Tongue (tissue), 2 donors: Measurements from ENCODE around the gene ALS2CL. TPM values are rescaled to one million over a fixed set of nuclear protein-coding genes. Genes with fewer than 3 reads are reported as not detected.

ENCODE experiments used
- DNase-seq: peaks from one replicate; pipeline ENCODE4 v3.0.0-alpha.2; 2015
- total RNA-seq: library from RNA; depleted of rRNA; stranded (reverse); fragments of >200 nt; gene quantifications from one replicate; pipeline ENCODE4 v1.2.3, GENCODE V29; 2014

Gene ALS2CL
- total RNA-seq, 1 donor from 2014 or later, result 39.8 TPM

DNA sequence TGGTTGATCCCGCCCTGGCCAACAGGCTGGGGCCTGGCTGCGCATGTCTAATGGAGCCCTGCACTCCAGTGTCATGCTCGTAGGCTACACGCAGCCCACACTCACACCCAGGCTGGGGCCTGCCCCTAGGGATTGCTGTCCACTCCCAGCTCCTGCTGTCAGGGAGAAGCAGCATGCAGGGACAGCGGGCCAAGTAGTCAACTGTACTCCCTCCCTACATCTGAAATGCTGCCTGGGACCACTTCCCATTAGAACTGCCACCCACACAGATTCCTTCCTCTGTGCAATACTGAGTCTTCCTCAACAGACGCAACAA is 16.1 kb downstream of the ALS2CL start:
- DNase-seq, result peak; percentile 54

DNA sequence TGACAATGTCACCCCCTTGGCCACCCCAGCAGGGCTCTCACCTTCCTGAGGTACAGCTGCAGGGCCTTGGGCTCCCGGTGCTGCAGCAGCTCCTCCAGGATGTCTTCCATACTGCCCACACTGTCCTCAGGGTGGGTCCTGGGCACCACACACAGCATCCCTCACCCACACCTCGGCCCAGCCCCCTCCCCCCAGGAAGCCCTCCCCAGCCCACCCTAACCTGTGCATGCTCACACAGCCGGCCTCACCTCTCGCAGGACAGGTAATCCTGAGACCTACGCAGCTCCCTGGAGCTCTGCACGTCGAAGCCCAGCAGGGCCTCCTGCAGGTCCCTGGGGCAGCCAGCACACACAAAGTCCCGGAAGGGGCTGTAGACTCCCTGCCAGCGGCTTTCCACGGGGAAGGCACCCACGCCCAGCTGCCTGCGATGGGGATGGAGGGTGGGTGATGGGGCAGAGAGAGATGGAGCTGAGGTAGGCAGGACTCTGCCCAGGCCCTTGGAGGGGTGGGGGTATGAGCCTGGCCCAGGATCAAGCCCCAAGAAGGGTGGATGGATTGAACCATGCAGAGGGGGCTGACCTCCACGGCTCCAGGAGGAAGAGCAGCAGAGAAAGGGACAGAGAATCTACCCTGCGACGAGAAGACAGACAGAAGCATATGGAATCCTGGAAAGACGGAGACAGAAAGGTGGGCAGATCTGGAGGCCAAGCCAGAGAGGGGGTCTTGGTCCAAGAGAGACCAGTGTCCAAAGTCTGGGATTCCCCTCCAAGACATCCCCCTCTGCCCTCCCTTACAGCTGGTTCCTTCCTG is 16.7 kb downstream of the ALS2CL start:
- DNase-seq, result no peak

GRCh38 chr3:46675843-46676567 is 17.5 kb downstream of the ALS2CL start:
- no peak for DNase-seq

DNA sequence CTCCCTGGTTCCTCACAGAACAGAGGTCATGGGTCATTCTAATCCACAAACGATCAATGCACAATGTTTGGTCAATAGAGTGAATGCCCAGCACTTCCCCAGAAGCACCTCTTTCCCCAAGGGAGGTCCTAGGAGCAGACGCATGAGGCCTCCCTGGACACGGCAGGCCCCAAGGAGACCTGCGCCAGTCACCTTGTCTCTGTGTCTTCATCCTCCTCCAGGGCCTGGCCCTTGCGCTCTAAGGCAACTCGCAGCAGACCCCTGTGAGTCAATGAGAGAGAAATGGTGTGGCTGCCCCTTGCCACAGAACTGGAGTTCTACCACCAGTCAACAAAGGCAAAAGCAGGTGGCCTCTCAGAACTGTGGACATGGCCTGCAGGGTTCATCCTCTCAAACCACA is 18.1 kb downstream of the ALS2CL start:
- no peak for DNase-seq

- DNase-seq, result no peak
Observed at GRCh38 chr3:46674031-46674845, 19.2 kb downstream of the ALS2CL start.

DNA sequence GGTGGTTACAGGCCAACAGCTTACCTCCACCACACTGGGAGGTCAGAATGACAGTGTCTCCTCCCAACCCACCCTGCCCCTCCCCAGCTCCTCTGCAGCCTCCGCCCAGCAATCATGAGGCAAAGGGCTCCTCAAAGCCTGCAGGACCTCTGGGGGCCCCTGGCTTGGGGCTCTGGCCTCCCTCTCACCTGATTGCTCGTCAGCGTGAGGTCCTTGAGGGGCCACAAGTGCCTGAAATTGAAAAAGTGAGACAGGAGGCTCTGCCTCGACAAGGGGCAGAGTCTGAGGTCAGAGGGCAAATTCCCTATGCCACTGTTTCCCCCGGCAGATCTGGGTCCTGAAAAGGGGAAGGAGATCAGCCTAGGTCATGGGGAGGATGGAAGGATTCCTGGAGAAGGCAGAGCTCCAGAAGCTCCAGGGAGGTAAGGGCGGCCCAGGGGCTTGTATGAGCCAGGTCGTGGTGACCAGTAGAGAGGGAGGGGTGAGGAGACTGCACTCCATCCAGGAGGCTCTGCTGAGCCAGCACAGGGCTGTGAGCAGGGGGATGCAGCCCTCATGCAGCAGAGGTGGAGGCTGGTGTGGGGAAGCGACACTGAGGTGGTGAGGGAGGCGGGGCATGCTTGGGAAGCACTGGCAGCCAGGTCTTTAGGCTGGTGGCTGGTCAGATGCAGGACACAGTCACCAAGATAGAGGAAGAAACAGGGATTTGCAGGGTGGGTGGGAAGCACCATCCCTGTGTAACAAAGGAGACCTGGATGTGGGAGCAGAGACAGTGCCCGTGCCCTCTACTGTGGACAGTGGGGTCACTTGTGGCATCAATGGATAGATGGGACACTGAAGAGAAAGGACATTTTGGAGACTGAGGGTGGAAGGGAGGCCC is 20.1 kb downstream of the ALS2CL start:
- DNase-seq, result no peak

DNA sequence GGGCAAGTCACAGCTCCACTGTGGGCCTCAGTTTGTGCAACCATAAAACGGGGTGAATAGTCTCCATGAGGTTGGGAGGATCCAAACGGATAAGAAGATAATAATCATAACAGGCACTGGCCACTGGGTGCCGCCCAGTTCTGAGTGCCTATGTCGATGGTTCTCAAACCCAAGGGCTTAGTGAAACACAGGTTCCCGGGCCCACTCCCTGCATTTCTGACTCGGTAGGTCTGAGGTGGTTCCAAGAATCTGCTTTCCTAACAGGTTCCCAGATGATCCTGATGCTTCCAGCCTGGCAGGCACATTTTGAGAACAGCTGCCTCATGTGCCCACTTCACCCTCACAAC is 21.2 kb downstream of the ALS2CL start:
- DNase-seq, result no peak

DNA sequence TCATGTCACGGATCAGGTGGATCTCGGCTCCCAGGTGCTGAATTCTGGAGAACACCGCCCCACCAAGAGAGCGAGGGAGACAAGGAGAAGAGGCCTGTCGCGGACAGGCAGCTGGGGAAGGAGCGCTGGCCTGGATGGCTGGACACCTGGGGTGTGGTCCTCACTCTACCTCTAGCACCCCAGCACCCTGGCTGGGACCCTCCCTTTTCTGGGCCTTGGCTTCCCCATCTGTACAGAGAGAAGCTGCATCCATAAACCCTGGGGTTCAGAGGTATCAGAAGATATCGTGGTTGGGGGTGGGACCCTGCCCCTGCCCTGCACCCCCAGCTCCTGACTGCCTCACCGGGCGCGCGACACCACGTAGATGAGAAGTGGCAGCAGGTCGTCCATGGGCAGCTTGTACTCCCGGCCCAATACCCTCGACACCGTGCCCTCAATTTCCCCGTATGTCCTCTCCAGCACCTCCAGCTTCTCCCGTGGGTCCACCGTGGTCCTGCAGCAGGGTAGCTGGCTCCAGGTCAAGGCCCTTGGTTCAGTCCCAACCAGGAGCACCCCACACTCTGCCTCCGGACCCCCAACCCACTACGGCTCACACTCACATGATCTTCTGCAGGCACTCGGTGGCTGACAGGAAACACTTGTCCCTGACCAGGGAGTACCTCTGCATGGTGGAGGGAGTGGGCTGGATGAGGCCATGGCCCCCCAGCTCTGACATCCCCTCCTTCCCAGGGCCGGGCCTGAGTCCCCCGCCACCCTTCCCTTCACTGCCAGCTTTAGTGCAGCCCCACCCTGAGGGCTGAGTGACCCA is 21.7 kb downstream of the ALS2CL start:
- no peak for DNase-seq

DNA sequence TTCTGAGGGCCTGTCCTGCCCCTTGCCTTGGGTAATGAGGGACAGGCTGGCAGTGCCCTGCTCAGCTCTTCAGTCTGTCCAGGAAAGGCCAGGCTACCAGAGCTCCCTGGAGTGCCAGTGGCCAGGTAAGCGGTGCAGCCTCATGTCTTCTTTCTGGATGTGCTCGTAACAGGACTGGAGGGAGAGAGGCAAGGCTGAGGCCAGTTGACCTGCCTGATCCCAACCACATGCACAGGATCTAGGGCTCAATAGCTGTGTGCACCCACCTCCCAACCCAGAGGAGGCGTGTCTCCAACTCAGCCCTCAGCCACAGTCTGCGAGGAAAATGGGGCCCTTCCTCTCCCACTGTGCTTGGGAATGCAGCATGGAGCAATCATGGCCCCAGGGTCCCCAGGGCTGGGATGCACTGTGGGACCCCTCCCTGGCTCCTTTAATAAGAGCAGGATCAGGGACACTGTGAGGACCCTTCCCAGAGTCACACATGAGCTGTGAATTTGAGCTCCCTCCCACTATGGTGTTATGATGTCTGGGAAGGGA is 22.5 kb downstream of the ALS2CL start:
- DNase-seq, result no peak

DNA sequence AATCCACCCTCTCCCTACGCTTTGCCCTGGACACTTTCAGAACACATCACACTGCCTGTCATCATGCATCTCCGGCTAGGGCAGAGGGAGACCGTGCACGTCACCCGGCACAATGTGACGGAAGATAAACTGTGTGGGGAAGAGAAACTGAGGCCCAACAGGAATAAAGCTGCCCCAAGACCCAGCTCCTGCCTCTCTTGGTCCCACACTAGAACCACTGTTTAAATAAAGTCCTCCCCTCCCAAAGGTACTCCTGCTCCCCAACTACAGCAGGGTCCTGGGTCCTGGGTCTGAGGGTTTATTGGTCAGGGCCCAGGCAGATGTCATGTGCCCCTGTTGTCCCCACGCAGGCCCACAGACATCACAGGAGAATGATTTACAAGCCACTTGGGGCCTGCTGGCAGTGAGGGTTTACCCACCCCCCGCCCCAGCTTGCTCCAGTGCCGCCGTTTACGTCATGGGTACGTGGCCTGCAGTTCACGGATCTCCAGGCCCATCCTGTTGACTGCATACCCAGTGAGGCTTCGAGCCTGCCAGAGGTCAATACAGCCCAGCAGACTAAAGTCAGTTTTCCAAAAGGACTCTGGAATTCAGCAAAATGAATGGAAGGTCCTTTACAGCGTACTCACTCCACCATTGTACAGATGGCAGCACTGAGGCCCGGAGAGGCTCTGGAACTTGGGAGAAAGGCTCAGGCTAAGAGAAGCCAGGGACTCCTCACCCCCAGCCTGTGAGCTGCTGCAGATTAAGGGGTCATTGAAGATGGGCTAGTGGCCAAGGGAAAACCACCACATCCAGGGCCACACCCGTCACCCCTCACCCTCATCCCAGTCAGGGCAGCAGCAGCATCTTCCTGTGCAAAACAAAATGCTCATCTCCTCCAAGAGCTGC is 23.2 kb downstream of the ALS2CL start:
- no peak for DNase-seq

GRCh38 chr3:46669191-46669999 is 24.1 kb downstream of the ALS2CL start:
- DNase-seq, result no peak

DNA sequence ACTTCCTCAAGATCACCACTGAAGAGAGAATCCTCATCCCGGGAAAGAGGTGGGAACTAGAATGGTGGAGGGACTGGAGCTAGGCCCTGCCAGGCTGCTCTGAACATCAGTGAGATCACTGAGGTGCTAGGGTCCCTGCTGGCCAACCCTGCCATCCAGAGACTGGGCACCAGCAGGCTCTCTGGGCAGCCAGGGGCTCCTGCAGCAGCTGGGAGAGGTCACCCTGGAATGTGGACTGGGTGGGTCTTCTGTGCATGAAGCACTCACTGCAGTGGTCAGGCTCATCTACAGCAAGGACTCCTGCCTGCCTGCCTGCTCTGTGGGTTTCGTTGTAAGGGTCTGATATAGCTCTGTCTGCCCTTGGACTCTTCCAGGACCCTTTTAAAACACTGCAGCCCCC is 24.9 kb downstream of the ALS2CL start:
- no peak for DNase-seq

DNA sequence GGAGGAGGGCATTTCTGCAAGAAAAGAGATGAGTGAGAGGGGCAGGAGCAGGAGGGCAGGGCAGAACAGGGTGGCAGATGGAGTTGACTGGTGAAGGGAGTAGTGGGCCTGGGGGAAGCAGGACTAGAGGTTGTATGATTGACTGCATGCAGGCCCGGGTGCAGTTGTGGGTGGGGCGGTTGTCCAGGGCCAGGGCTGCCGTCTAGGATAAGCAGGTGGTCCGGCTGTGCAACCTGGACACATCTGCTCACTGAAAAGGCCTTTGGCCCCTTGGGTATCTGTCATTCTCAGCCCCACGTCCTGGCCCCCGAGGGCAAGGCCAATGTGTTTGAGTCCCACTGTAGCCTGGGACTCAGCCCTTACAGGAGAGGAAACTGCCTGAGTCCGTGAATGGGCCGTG is 25.4 kb downstream of the ALS2CL start:
- DNase-seq, result no peak

DNA sequence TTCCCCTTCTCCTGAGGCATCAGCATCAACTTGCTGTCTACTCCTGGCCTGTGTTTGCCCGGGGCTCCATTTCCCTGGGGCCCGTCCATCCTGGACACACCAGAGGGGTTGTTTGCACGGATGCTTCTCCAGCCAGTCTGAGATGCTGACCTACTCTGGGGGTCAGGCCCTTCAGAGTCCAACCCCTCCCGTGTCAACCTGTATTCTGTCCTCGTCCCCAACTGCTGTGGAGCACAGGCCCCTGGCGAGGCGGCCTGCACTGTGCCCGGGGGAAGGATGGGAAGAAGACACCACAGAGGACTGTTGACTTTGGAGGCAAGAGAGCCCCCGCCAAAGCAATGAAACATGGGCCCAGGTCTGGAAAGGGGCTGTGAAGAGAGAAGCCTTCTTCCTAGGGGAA is 25.8 kb downstream of the ALS2CL start:
- no peak for DNase-seq

GRCh38 chr3:46667061-46667621 is 26.3 kb downstream of the ALS2CL start:
- no peak for DNase-seq

- DNase-seq, result no peak
Observed at GRCh38 chr3:46666453-46666845, 27.0 kb downstream of the ALS2CL start.

DNA sequence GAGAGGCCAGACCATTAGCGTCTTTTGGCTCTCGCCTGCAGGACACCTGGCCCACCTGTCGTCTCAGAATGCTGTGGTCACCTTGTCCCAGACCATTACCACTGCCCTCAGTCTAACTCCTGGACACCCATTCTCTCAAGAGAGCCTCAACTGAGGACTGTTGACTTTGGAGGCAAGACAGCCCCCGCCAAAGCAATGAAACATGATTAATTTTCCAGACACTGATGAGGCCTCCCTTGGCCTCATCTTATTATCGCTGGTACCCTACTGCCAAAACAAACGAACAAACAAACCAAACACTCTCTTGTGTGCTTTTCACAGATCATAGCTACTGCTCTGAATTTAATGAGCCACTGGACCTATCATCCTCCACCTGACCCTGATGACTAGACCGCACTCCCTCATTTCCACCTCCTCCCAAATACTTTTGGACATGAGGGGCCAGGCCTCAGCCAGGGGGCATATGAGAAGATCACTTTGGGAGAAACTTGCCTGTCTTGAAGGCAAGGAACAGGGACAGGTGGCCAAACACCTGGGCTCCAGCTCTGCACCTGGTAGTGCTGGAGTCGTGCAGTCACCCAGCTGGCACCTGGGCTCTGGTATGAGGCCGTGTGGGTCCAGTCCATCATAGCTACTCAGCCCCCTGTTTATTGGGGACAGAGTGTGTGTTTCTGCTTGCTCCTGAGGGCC is 27.6 kb downstream of the ALS2CL start:
- DNase-seq, result no peak
